AG10803 (cell line): ENCODE data around the gene DYNC1I1.

Source experiments
- DNase-seq: peaks from one replicate; pipeline ENCODE4 v3.0.0; 2010; ENCODE audit warnings: low read depth
- H3K4me3 ChIP-seq: 2 replicates; pipeline ENCODE4 v1.5.1; 2011; ENCODE audit warnings: mild to moderate bottlenecking, low read length, control low read depth
- TF ChIP-seq, protein P1 (sequence below): conservative IDR thresholded peaks from 2 replicates; pipeline ENCODE4 v1.5.1; 2011; ENCODE audit warnings: mild to moderate bottlenecking, low read length, control low read depth, inconsistent platforms

Gene DYNC1I1

DNA sequence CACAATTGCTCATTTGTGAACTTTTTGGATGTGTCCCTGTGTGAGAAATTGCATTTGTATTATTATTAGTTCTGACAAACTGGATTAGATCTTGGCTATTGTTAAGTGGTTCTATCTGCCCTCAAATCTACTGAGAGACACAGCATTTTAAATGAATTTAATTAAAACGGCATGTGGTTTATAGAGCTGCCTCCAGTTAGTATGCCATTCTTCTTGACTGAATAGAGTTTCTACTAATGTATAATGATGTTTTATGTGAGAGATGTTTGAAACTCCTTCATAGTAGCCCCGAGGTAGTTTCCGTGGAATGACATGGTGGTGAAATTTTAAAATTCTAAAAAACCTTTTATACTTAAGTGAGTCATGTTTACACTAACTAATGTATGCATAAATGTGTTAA, 110.9 kb downstream of the DYNC1I1 start:
- no peak overlapping the region for H3K4me3 ChIP-seq
- DNase-seq: no peak
- TF ChIP-seq, protein P1, sequence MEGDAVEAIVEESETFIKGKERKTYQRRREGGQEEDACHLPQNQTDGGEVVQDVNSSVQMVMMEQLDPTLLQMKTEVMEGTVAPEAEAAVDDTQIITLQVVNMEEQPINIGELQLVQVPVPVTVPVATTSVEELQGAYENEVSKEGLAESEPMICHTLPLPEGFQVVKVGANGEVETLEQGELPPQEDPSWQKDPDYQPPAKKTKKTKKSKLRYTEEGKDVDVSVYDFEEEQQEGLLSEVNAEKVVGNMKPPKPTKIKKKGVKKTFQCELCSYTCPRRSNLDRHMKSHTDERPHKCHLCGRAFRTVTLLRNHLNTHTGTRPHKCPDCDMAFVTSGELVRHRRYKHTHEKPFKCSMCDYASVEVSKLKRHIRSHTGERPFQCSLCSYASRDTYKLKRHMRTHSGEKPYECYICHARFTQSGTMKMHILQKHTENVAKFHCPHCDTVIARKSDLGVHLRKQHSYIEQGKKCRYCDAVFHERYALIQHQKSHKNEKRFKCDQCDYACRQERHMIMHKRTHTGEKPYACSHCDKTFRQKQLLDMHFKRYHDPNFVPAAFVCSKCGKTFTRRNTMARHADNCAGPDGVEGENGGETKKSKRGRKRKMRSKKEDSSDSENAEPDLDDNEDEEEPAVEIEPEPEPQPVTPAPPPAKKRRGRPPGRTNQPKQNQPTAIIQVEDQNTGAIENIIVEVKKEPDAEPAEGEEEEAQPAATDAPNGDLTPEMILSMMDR: no peak

DNA sequence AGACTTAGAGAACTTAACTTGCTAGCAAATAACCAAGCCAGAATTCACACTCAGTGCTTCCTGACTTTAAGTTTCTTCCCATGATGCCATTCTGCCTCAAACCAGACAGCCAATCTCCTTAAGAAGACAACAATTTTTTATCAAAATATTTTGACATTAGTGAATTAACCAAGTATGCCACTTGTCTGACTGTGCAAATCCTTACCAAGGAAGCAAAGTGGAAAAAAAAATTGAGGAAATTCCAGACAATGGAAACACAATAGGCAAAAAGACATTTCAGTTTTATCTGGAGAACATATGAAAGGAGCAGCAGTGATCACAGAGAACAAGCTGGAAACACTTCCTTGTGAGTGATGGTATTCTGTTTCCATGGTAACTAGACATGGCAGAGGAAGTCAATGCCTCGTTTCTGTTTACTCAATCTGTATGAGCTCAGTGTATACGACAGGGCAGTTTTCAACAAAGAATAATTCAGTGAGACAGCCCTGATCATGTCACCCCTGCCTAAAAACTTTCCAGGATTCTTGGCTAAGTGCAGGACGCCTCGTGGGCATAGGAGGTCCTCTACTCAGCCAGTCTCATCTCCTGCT, 114.2 kb downstream of the DYNC1I1 start:
- H3K4me3 ChIP-seq: no peak overlapping the region
- DNase-seq: peak; percentile 25
- TF ChIP-seq, protein P1: no peak

DNA sequence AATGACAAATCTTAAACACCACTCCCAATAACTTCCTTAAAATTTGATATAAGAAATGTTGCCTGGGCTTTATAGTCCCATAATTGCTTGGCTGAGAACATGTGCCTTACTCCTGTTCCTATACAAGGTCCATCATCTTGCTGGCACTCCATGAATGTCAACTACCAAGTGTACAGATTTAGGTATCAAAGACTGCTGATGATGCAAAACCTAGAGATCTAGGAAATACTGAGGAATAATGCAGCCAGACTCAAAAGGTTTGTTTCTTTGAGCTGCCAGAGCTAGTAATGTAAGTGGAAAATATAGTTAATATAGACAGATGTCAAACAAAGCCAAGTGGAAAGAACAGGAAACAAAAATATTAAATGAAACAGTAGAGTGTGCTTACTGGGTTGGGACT, 121.1 kb downstream of the DYNC1I1 start:
- H3K4me3 ChIP-seq: no peak overlapping the region
- DNase-seq: no peak
- TF ChIP-seq, protein P1: no peak

DNA sequence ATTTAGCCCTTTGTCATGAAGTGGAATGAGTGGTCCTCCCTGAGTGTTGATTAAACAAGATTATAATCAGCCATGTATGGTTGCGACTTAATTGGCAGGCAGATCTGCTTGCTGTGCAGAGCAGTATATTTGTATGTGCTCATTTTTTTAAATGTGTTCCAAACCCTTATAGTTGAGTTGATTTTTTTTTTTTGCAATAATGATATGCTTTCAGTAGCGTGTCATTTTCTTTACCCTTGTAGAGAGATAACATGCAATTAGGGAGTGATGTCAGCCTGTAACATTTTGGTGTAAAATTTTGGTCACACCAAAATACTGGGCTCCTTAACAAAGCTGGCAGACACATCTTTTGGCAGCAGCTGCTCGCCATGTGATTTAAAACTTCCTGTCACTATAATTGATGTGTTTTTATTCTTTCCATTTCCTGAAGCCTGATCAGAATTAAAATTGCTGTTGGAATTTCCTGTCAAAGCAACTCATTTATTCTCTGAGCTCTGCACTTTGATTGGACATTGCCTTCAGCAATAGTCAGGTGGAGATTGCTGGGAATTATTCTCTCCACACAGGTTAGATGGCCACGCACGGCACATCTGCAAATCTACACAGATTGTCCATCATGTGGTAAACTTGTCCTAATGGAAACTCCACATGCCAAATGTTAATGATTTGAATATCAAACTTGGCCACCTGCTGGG, 125.3 kb downstream of the DYNC1I1 start:
- DNase-seq: no peak
- TF ChIP-seq, protein P1: no peak
- H3K4me3 ChIP-seq: no peak overlapping the region

DNA sequence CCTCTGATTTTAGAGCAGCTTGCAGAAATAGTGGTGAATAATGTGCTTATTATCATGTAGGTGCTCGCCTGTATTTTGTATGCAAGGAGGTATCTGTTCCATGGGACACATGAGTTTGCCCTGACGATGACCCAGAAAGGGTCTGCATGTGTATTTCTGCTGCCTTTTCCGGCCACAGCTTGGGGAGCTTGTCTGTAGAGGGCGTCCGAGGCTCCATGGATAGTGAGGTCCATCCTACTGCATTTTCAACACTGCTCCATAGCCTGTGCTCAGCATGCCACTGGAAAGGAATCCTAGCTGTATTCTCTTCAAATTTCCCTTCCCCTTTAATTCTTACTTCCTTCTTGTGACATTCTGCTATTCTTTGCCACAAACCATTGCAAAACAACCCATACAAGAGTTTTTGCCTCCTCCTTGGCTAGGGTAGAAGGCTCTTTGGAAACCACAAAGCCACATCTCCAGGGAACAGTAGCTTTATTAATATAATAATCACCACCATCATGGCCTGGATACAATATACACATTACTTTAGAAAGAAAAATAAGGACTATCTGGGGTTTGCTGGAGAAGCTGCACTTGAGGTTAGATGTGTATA, 127.7 kb downstream of the DYNC1I1 start:
- no peak for DNase-seq
- TF ChIP-seq, protein P1: no peak
- no peak overlapping the region for H3K4me3 ChIP-seq

DNA sequence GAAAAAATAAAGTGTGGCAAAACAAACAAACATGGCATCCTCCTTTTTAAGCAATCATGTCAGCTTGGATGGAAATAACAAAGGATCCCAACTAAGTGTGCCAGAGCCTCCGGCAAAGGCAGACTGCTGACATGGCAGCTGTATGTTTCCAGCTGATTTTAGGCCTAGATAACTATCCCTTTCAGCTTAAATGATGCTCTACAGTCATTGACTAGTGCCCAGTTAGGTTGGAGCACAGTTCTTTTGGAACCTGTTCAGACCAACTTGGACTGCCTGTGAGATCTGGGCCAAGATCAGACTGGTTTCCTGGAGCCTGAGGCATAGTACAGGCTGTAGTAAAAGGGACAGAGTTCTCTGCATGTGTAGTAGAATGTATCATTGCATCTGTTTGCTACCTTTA, 128.7 kb downstream of the DYNC1I1 start:
- DNase-seq: no peak
- H3K4me3 ChIP-seq: no peak overlapping the region
- TF ChIP-seq, protein P1: no peak

DNA sequence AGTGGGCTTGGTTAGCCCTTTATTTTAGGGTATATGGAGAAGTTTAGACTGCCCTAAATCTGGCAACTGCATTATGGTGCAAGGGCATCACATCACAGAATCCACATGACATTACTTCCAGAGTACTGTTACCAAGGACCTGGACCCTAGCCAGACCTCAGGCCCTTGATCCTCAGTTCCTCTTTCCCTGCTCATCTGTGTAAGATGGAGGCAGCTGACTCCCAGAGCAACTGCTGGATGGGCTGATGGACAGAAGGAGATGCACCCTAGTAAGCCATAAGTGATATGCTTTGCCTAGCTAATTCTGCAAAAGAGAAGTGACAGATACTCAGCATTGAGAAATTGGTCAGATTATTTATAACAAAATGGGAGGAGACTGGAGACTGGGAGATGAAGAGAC, 131.7 kb downstream of the DYNC1I1 start:
- TF ChIP-seq, protein P1: no peak
- no peak for DNase-seq
- H3K4me3 ChIP-seq: no peak overlapping the region
